Tibial nerve (tissue), 3 donors: Measurements from ENCODE around the gene PRAF2.

Experiments used
- CTCF ChIP-seq, 5 experiments: fragments of 200-600 bp in 3 of 5; fragments of 450-650 bp in 2 of 5; sonication (generic) in 3 of 5; IDR thresholded peaks; one replicate each; pipeline ENCODE4 v1.5.1; 2016 to 2019; ENCODE audit warnings: antibody characterized with exemption in 5 of 5, mild to moderate bottlenecking in 3 of 5, moderate library complexity in 2 of 5
- POLR2A ChIP-seq, 2 donors: fragments of 450-650 bp; IDR thresholded peaks; one replicate each; pipeline ENCODE4 v1.6.1; 2017; ENCODE audit warnings: antibody characterized with exemption in 2 of 2, mild to moderate bottlenecking in 2 of 2, moderate library complexity in 2 of 2

DNA sequence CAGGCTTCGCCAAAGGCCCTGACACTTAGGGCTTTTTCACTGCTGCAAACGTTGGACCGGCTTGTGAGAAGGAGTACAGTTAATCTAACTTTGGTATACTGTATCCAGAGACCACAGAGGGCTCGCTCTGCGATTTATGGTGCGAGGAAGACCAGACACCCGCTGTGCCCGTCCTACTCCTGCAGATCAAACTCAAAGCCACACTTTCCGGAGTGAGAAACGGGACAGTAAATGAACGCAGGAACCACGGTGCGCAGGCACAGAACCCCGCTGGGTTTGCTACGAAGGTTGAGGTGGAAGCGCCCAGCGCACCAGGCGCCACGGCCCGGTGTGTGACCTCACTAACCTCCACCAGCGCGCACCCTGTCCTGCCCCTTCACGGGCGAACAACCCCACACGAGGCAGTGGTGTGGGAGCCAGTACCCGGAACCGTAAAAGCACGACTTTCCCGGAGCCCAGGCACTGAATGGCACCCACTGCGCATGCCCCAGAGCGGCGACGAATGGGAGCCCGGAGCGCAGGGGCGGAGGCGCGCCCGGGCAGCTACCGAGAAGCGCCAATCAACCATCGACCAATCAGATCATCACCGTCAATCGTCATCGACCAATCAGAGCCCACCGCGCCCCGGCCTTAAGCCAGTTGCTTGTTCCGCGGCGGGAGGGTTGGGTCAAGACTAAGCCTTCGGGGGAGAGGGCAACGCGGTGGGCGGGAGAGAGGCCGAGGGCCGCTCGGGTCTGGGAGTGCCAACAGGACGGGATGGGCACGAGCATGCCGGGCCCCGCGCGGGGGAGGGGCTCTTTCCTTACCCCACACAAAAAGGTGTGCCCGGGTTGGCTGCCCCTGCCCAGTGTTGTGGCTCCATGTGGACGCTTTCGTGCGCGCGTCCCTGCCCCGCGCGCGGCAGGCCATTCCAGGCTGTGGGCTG is 27.2 kb upstream of the PRAF2 start:
- TF ChIP-seq POLR2A (IDR thresholded peaks at IDR 0.05) = peak in 1 of 2 donors; percentile 56
- TF ChIP-seq CTCF (IDR thresholded peaks at IDR 0.05) = peak in 1 of 5 experiments; percentile 39
